ENCODE measurements around the gene APH1A. TPM values are rescaled to one million over a fixed set of nuclear protein-coding genes. Genes with fewer than 3 reads are reported as not detected.
A peak's percentile ranks its signal among the peaks of the same experiment; 100 is the strongest.
"Not testable (repeated sequence)": the region's sequence is repeated elsewhere in the genome, so short reads cannot be mapped to it uniquely, and the experiment has no call there.

Gene APH1A
- total RNA-seq, 6 experiments from 2014 or later: 61.2 to 92.0 (median 81.1) TPM

DNA sequence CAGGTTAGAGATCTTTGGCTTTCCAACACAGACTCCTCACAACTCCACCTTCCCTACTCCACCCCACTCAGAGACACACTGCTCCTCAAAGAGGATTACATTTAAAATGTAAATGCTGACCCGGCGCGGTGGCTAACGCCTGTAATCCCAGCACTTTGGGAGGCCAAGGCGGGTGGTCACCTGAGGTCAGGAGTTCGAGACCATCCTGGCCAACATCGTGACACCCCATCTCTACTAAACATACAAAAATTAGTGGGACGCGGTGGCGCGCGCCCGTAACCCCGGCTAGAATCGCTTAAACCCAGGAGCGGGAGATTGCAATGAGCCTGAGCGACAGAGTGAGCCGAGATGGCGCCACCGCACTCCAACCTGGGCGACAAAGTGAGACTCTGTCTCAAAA lies 31.1 kb downstream of the APH1A start:
- no peaks in the 10 kb centered on the region for H3K27me3 ChIP-seq
- WGBS (ENCODE audit: insufficient coverage, low coverage, low lambda C conversion rate, missing lambda C conversion rate): 96% methylated on average over 16 of the region's 21 CpGs
- peak in 1 of 3 donors; percentile 39 for DNase-seq

DNA sequence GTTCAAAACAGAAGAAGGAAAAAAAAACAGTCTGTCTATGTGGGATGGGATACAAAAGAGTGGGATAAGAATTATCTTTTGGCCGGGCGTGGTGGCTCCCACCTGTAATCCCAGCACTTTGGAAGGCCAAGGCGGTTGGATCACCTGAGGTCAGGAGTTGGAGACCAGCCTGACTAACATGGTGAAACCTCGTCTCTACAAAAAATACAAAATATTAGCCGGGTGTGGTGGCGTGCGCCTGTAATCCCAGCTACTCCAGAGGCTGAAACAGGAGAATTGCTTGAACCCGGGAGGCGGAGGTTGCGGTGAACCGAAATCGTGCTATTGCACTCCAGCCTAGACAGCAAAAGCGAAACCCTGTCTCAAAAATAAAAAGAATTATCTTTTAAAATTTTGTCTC lies 31.6 kb downstream of the APH1A start:
- 87% methylated on average over 7 of the region's 13 CpGs for WGBS (ENCODE audit: insufficient coverage, low coverage, low lambda C conversion rate, missing lambda C conversion rate)
- ATAC-seq; H3K27me3 ChIP-seq; H3K9me3 ChIP-seq; H3K27ac ChIP-seq; H3K36me3 ChIP-seq; H3K4me3 ChIP-seq; intact Hi-C loops (cut with DNase I): not testable (repeated sequence)
- peak in 1 of 3 donors; percentile 36 for DNase-seq
- peaks cover 0 to 11% (median 0%) of the 10 kb centered on the region in 4 donors for H3K4me1 ChIP-seq

More for the DNA sequence above, 31.1 kb downstream of the APH1A start:
- intact Hi-C loops (cut with DNase I): no loop called here
- TF ChIP-seq, protein P1, sequence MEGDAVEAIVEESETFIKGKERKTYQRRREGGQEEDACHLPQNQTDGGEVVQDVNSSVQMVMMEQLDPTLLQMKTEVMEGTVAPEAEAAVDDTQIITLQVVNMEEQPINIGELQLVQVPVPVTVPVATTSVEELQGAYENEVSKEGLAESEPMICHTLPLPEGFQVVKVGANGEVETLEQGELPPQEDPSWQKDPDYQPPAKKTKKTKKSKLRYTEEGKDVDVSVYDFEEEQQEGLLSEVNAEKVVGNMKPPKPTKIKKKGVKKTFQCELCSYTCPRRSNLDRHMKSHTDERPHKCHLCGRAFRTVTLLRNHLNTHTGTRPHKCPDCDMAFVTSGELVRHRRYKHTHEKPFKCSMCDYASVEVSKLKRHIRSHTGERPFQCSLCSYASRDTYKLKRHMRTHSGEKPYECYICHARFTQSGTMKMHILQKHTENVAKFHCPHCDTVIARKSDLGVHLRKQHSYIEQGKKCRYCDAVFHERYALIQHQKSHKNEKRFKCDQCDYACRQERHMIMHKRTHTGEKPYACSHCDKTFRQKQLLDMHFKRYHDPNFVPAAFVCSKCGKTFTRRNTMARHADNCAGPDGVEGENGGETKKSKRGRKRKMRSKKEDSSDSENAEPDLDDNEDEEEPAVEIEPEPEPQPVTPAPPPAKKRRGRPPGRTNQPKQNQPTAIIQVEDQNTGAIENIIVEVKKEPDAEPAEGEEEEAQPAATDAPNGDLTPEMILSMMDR (IDR thresholded peaks at IDR 0.05): no peak
- TF ChIP-seq POLR2A (IDR thresholded peaks at IDR 0.05): no peak
- no peak for ATAC-seq
- Histone ChIP-seq H3K27ac (no peak overlapping the region), H3K4me3 (no peak overlapping the region), H3K4me1 (peaks cover 0 to 11% (median 0%) of the 10 kb centered on the region in 4 donors), H3K9me3 (no peaks in the 10 kb centered on the region), H3K36me3 (no peaks in the 10 kb centered on the region)

DNA sequence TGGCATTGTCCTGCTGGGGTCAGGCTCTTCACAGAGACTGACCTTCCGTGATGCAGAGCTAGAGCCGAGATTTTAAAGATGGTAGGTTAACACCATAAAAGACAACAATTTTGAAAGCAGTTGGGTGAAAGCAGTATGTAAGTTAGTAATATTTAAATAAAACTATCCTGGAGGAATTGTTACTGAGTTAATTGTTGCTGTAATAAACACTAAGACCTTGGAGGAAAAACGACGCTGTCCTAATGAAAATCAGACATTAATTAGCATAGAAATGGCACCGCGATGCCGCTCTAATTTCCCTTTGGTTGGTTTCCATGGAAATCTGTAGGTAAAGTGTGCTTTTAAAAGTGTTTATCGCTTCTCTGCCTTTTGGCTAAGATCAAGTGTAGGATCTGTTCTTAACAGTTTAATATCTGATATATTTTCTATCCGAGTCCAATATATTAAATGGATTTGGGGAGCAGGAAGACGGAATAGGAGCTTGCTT lies 32.2 kb downstream of the APH1A start:
- H3K4me3 ChIP-seq: peak overlapping the region; percentile 30 to 76 (median 45)
- H3K36me3 ChIP-seq: no peaks in the 10 kb centered on the region
- H3K4me1 ChIP-seq: peaks cover 0 to 11% (median 0%) of the 10 kb centered on the region in 4 donors
- no peaks in the 10 kb centered on the region for H3K27me3 ChIP-seq
- no peak overlapping the region for H3K27ac ChIP-seq
- H3K9me3 ChIP-seq: no peaks in the 10 kb centered on the region
- TF ChIP-seq POLR2A (IDR thresholded peaks at IDR 0.05): no peak
- TF ChIP-seq, protein P1 (IDR thresholded peaks at IDR 0.05): no peak
- intact Hi-C loops (cut with DNase I): no loop called here
- WGBS (ENCODE audit: insufficient coverage, low coverage, low lambda C conversion rate, missing lambda C conversion rate): 32% methylated on average over 10 of the region's 10 CpGs
- ATAC-seq: no peak
- no peak for DNase-seq

DNA sequence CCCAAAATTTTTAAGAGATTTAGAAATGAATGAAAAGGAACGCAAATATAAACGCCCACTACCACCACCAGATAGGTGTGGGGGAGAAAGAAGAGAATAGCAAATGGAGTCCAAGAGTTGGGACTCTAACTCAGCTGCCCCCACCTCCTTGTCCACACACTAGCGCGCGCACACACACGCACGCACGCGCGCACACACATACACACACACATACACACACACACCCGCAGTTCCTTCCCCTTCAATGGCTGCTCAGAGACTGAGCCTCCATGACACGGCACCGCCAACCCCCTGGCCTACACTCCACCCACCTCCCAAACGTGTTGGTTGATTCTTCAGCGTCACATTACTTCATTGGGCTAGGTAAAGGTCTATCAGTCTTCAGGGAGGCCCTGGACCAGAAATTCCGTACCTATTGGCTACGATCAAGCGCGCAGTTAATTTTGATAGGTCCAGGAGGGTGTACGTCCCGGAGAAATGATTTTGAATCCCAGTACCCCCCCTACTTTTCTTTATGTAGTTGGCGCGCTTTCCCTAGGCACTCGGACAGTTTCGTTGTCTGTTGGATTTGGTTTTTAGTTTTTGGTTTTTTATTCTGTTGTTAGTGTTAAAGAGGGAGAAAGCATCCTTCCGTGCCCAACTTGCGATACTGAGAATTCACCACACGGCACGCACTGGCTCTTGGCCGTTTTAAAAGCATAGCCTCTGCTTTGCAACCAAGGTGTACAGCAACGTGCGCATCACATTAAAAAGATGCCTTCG lies 32.8 kb downstream of the APH1A start, which contains the start of gene ANP32E:
ANP32E (minus strand) TSS at position 261 of the 762 bp plus-strand sequence. CDS start 326 bp downstream, outside the sequence.
- H3K9me3 ChIP-seq: no peaks in the 10 kb centered on the region
- peak; percentile 92 to 97 (median 96) for DNase-seq
- WGBS (ENCODE audit: insufficient coverage, low coverage, low lambda C conversion rate, missing lambda C conversion rate): 0% methylated on average over 21 of the region's 33 CpGs
- peaks cover 0 to 11% (median 0%) of the 10 kb centered on the region in 4 donors for H3K4me1 ChIP-seq
- peak within 1 kb of the TSS; percentile 76 to 86 (median 80) for H3K4me3 ChIP-seq
- no peaks in the 10 kb centered on the region for H3K27me3 ChIP-seq
- H3K27ac ChIP-seq: peak within 1 kb of the TSS; percentile 97 to 98 (median 97)
- peaks cover 0 to 2% (median 0%) of the 10 kb centered on the region in 4 donors for H3K36me3 ChIP-seq
- peak; percentile 90 to 97 (median 93) for ATAC-seq
- TF ChIP-seq POLR2A (IDR thresholded peaks at IDR 0.05): peak; percentile 85
- TF ChIP-seq, protein P1 (IDR thresholded peaks at IDR 0.05): peak in 1 of 4 donors; percentile 20
- intact Hi-C loops (cut with DNase I): no loop called here
